HepG2 (cell line): ENCODE data around the gene LRRC15. TPM values are rescaled to one million over a fixed set of nuclear protein-coding genes. Genes with fewer than 3 reads are reported as not detected.

Experiments
- ASH2L ChIP-seq: fragments of 300-600, 200-600 bp; sonication (generic); IDR thresholded peaks from 2 replicates; pipeline ENCODE4 v1.7.0; 2017; ENCODE audit warnings: low read depth, mild to moderate bottlenecking, moderate library complexity, mixed read lengths, low read length; ENCODE audit not compliant: insufficient read length
- FOXJ3 ChIP-seq: sonication (generic); formaldehyde crosslinking; IDR thresholded peaks from 2 replicates; pipeline ENCODE4 v1.4.0; 2020; ENCODE audit warnings: missing genetic modification reagents, mild to moderate bottlenecking, borderline replicate concordance
- GTF2F1 ChIP-seq: fragments of 150-350 bp; IDR thresholded peaks from 2 replicates; pipeline ENCODE4 v1.6.1; 2014; ENCODE audit warnings: low read length
- KLF11 ChIP-seq: IDR thresholded peaks from 2 replicates; pipeline ENCODE4 v1.6.1; 2016; ENCODE audit warnings: missing compliant biosample characterization
- MAZ ChIP-seq, 2 experiments: sonication (generic) in 1 of 2; formaldehyde crosslinking in 1 of 2; IDR thresholded peaks; 2 replicates each; pipeline versions ENCODE4 v1.5.0 to v1.6.1; 2012 to 2020; ENCODE audit warnings: low read depth in 2 of 2, mild to moderate bottlenecking in 2 of 2, borderline replicate concordance in 1 of 2, improper control_type of control experiment in 1 of 2, low read length in 1 of 2, missing genetic modification reagents in 1 of 2, moderate library complexity in 1 of 2
- MTA1 ChIP-seq: sonication (generic); formaldehyde crosslinking; IDR thresholded peaks from 2 replicates; pipeline ENCODE4 v1.4.0; 2020; ENCODE audit warnings: missing genetic modification reagents, mild to moderate bottlenecking, borderline replicate concordance
- MTF2 ChIP-seq: sonication (generic); formaldehyde crosslinking; IDR thresholded peaks from 2 replicates; pipeline ENCODE4 v1.5.0; 2020; ENCODE audit warnings: missing genetic modification reagents, borderline replicate concordance
- NCOA5 ChIP-seq: sonication (generic); formaldehyde crosslinking; IDR thresholded peaks from 2 replicates; pipeline ENCODE4 v1.4.0; 2020; ENCODE audit warnings: missing genetic modification reagents
- PLRG1 ChIP-seq: fragments of 450-650 bp; conservative IDR thresholded peaks from 2 replicates; pipeline ENCODE4 v1.6.1; 2016
- PPARG ChIP-seq: conservative IDR thresholded peaks from 2 replicates; pipeline ENCODE4 v1.6.1; 2016; ENCODE audit warnings: missing biosample characterization, missing genetic modification reagents
- SALL2 ChIP-seq: sonication (generic); formaldehyde crosslinking; IDR thresholded peaks from 2 replicates; pipeline ENCODE4 v1.8.1; 2023; ENCODE audit warnings: mild to moderate bottlenecking, missing genetic modification reagents, inconsistent platforms
- SIN3A ChIP-seq: IDR thresholded peaks from 2 replicates; pipeline ENCODE4 v1.6.1; 2011; ENCODE audit warnings: low read depth, mild to moderate bottlenecking, control low read depth, low read length, borderline replicate concordance
- SSRP1 ChIP-seq: IDR thresholded peaks from 2 replicates; pipeline ENCODE4 v1.6.1; 2016; ENCODE audit warnings: control low read depth
- TOE1 ChIP-seq: sonication (generic); formaldehyde crosslinking; IDR thresholded peaks from 2 replicates; pipeline ENCODE4 v1.4.0; 2020; ENCODE audit warnings: mild to moderate bottlenecking, missing genetic modification reagents
- ZBTB39 ChIP-seq: sonication (generic); formaldehyde crosslinking; IDR thresholded peaks from 2 replicates; pipeline ENCODE4 v1.5.0; 2020; ENCODE audit warnings: missing genetic modification reagents
- ZC3H13 ChIP-seq: sonication (generic); formaldehyde crosslinking; IDR thresholded peaks from 2 replicates; pipeline ENCODE4 v1.8.1; 2023; ENCODE audit warnings: mild to moderate bottlenecking, missing genetic modification reagents, moderate library complexity
- ZFP36 ChIP-seq: fragments of 150-350 bp; IDR thresholded peaks from 2 replicates; pipeline ENCODE4 v1.6.1; 2018; ENCODE audit warnings: borderline replicate concordance, low read length, low read depth; ENCODE audit not compliant: partially characterized antibody
- ZNF138 ChIP-seq: sonication (generic); formaldehyde crosslinking; IDR thresholded peaks from 2 replicates; pipeline ENCODE4 v1.5.0; 2020; ENCODE audit warnings: mild to moderate bottlenecking, low read depth, missing genetic modification reagents
- ZNF260 ChIP-seq: sonication (generic); formaldehyde crosslinking; IDR thresholded peaks from 2 replicates; pipeline ENCODE4 v1.4.0; 2020; ENCODE audit warnings: missing genetic modification reagents, low read depth, mild to moderate bottlenecking, borderline replicate concordance
- ZNF33B ChIP-seq: sonication (generic); formaldehyde crosslinking; IDR thresholded peaks from 2 replicates; pipeline ENCODE4 v1.5.1; 2020; ENCODE audit warnings: mild to moderate bottlenecking, missing genetic modification reagents
- ZNF563 ChIP-seq: sonication (generic); formaldehyde crosslinking; IDR thresholded peaks from 2 replicates; pipeline ENCODE4 v1.8.0; 2022; ENCODE audit warnings: mild to moderate bottlenecking, moderate library complexity, missing genetic modification reagents
- ZNF670 ChIP-seq: sonication (generic); formaldehyde crosslinking; IDR thresholded peaks from 2 replicates; pipeline ENCODE4 v1.8.0; 2022; ENCODE audit warnings: mild to moderate bottlenecking, missing genetic modification reagents, borderline replicate concordance
- ZNF691 ChIP-seq: sonication (generic); formaldehyde crosslinking; IDR thresholded peaks from 2 replicates; pipeline ENCODE4 v1.4.0; 2020; ENCODE audit warnings: missing genetic modification reagents, low read depth, mild to moderate bottlenecking, borderline replicate concordance
- ZNF891 ChIP-seq: sonication (generic); formaldehyde crosslinking; IDR thresholded peaks from 2 replicates; pipeline ENCODE4 v1.5.0; 2020; ENCODE audit warnings: mild to moderate bottlenecking, missing genetic modification reagents
- polyA plus RNA-seq, 8 experiments: library from polyadenylated mRNA; depleted of rRNA in 3 of 8; stranded (reverse) in 7 of 8; unstranded in 1 of 8; fragments of >200 nt; fragmentation: Illumina TruSeq in 4 of 8; extraction: Trizol in 4 of 8; gene quantifications; 2 replicates each; pipeline versions ENCODE4 v1.2.1 to v1.2.3, GENCODE V29; 2011 to 2016; ENCODE audit warnings: low read depth in 4 of 8, missing spikeins in 1 of 8, mixed read lengths in 1 of 8; ENCODE audit not compliant: insufficient read depth in 1 of 8
- total RNA-seq, 5 experiments: library from RNA; depleted of rRNA; stranded (reverse); fragments of >200 nt; fragmentation: Illumina TruSeq; extraction: Trizol; gene quantifications; 2 replicates each; pipeline ENCODE4 v1.2.3, GENCODE V29; 2016; ENCODE audit warnings: low read depth in 1 of 5
- TF ChIP-seq, protein P1 (sequence below): IDR thresholded peaks from 2 replicates; pipeline ENCODE4 v1.6.1; 2016; ENCODE audit warnings: mild to moderate bottlenecking, missing biosample characterization, missing genetic modification reagents

Gene LRRC15
- total and polyA plus RNA-seq, 2 of the 13 experiments (the other 11 are each of a cell fraction or from before 2014, with no cell fraction given): not detected

- peak; percentile 73 for TF ChIP-seq ZNF891 (CRISPR knock-in tag)
- peak; percentile 11; the same call in 1 of the 2 replicates for TF ChIP-seq PPARG (CRISPR knock-in tag)
- TF ChIP-seq TOE1 (CRISPR knock-in tag): no peak; the same call in 1 of the 2 replicates
- 0 out of 2 replicates have a peak, but pooled peaks have one; percentile 56 for TF ChIP-seq ZBTB39 (CRISPR knock-in tag)
- TF ChIP-seq ASH2L: peak; percentile 71
- TF ChIP-seq, protein P1, sequence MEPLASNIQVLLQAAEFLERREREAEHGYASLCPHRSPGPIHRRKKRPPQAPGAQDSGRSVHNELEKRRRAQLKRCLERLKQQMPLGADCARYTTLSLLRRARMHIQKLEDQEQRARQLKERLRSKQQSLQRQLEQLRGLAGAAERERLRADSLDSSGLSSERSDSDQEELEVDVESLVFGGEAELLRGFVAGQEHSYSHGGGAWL: peak; percentile 97
- TF ChIP-seq ZNF670 (CRISPR knock-in tag): peak; percentile 42; the same call in 1 of the 2 replicates
- TF ChIP-seq ZNF691 (CRISPR knock-in tag): peak; percentile 85; the same call in 1 of the 2 replicates
- TF ChIP-seq PLRG1: no peak
- peak; percentile 46; the same call in 1 of the 2 replicates for TF ChIP-seq KLF11 (CRISPR knock-in tag)
- peak; percentile 61 for TF ChIP-seq MTA1 (CRISPR knock-in tag)
- TF ChIP-seq ZNF563: peak; percentile 95
- peak; percentile 58; the same call in 1 of the 2 replicates for TF ChIP-seq FOXJ3 (CRISPR knock-in tag)
- TF ChIP-seq SIN3A: peak; percentile 31; the same call in 1 of the 2 replicates
- TF ChIP-seq ZNF138 (CRISPR knock-in tag): peak; percentile 97; the same call in 1 of the 2 replicates
- TF ChIP-seq SALL2 (CRISPR knock-in tag): no peak; the same call in 1 of the 2 replicates
- peak; percentile 48; the same call in 1 of the 2 replicates for TF ChIP-seq MAZ (IDR thresholded peaks at IDR 0.05; ENCODE audit: borderline replicate concordance, low read depth, low read length)
- TF ChIP-seq MAZ (CRISPR knock-in tag; IDR thresholded peaks at IDR 0.05; ENCODE audit: low read depth): peak; percentile 56; the same call in 1 of the 2 replicates
- TF ChIP-seq NCOA5 (CRISPR knock-in tag): no peak
- TF ChIP-seq MTF2: 0 out of 2 replicates have a peak, but pooled peaks have one; percentile 74
- TF ChIP-seq ZNF260 (CRISPR knock-in tag): no peak
- peak; percentile 97 for TF ChIP-seq ZC3H13 (CRISPR knock-in tag)
- no peak for TF ChIP-seq ZFP36
- TF ChIP-seq ZNF33B (CRISPR knock-in tag): peak; percentile 91
- 0 out of 2 replicates have a peak, but pooled peaks have one; percentile 40 for TF ChIP-seq SSRP1 (CRISPR knock-in tag)
- TF ChIP-seq GTF2F1: no peak
These were observed 36.1 kb downstream of the LRRC15 start (continued) for GRCh38 chr3:194333212-194333980.
